Neutrophil (primary cell): ENCODE data around the gene RAPGEF6.

Source experiments
- H3K27ac ChIP-seq: fragments of 200-600 bp; sonication (generic); 2 replicates; pipeline ENCODE4 v1.5.1; 2016; ENCODE audit warnings: mild to moderate bottlenecking, moderate library complexity
- H3K27me3 ChIP-seq: fragments of 200-600 bp; sonication (generic); 2 replicates; pipeline ENCODE4 v1.6.0; 2016; ENCODE audit warnings: mild to moderate bottlenecking
- H3K36me3 ChIP-seq: fragments of 200-600 bp; sonication (generic); 2 replicates; pipeline ENCODE4 v1.5.1; 2017
- H3K4me1 ChIP-seq, 2 experiments: fragments of 200-600 bp in 1 of 2; sonication (generic) in 1 of 2; 1 replicate in 1 of 2; 2 replicates in 1 of 2; pipeline versions ENCODE4 v1.5.1 to v1.6.1; 2013 to 2016; ENCODE audit warnings: low read depth in 1 of 2, low read length in 1 of 2, mild to moderate bottlenecking in 1 of 2, moderate library complexity in 1 of 2; ENCODE audit not compliant: control insufficient read depth in 1 of 2, insufficient read depth in 1 of 2
- H3K4me3 ChIP-seq, 2 experiments: fragments of 200-600 bp in 1 of 2; sonication (generic) in 1 of 2; 1 replicate in 1 of 2; 2 replicates in 1 of 2; pipeline ENCODE4 v1.5.1; 2013 to 2016; ENCODE audit warnings: low read depth in 1 of 2, low read length in 1 of 2, mild to moderate bottlenecking in 1 of 2, moderate library complexity in 1 of 2
- H3K9me3 ChIP-seq: fragments of 200-600 bp; sonication (generic); 2 replicates; pipeline ENCODE4 v1.5.1; 2016
- CTCF ChIP-seq: fragments of 200-600 bp; sonication (generic); IDR thresholded peaks from 2 replicates; pipeline ENCODE4 v1.5.1; 2016; ENCODE audit warnings: antibody characterized with exemption

The RAPGEF6 gene

GRCh38 chr5:131634238-131634637, 791 bp downstream of the RAPGEF6 start:
- Histone ChIP-seq H3K4me3 (peak overlapping the region; percentile 73 to 75), H3K27me3 (no peaks in the 10 kb centered on the region), H3K4me1 (peaks cover 82 to 84% of the 10 kb centered on the region in 2 experiments), H3K36me3 (no peaks in the 10 kb centered on the region), H3K9me3 (no peaks in the 10 kb centered on the region), H3K27ac (peak overlapping the region; percentile 100)
- no peak for TF ChIP-seq CTCF

DNA sequence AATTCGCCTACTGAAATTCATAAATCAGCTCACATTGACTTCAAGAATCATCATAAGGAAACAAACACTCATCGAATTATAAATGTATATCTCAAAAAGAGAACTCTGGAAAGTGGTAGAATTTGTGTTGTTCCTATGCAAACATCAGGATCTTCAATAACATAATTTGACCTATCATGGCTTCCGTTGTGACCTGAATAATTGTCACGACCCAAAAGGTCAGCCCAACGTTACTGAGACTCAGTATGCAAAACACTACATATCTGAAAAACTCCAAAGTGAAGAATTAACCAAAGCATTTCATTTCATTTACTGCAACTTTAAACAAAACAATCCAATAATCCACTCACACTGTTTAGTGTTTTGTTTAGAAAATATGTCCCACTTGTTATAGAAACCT, 1.2 kb downstream of the RAPGEF6 start:
- no peaks in the 10 kb centered on the region for H3K9me3 ChIP-seq
- no peak for TF ChIP-seq CTCF
- peak overlapping the region; percentile 100 for H3K27ac ChIP-seq
- peaks cover 78 to 83% of the 10 kb centered on the region in 2 experiments for H3K4me1 ChIP-seq
- no peaks in the 10 kb centered on the region for H3K27me3 ChIP-seq
- peak overlapping the region; percentile 73 to 75 for H3K4me3 ChIP-seq
- H3K36me3 ChIP-seq = no peaks in the 10 kb centered on the region

- Histone ChIP-seq H3K9me3 (no peaks in the 10 kb centered on the region), H3K4me1 (peaks cover 49 to 57% of the 10 kb centered on the region in 2 experiments), H3K36me3 (no peaks in the 10 kb centered on the region), H3K4me3 (no peak overlapping the region), H3K27me3 (no peaks in the 10 kb centered on the region), H3K27ac (peak overlapping the region; percentile 100)
- no peak for TF ChIP-seq CTCF
Observed at GRCh38 chr5:131630963-131631350, 4.1 kb downstream of the RAPGEF6 start.

- Histone ChIP-seq H3K27ac (peak overlapping the region; percentile 100), H3K4me1 (peaks cover 44 to 57% of the 10 kb centered on the region in 2 experiments), H3K36me3 (no peaks in the 10 kb centered on the region), H3K4me3 (no peak overlapping the region), H3K27me3 (no peaks in the 10 kb centered on the region), H3K9me3 (no peaks in the 10 kb centered on the region)
- TF ChIP-seq CTCF = no peak
Observed at GRCh38 chr5:131630208-131630962, 4.6 kb downstream of the RAPGEF6 start.

GRCh38 chr5:131628990-131629389, 6.0 kb downstream of the RAPGEF6 start:
- no peak for TF ChIP-seq CTCF
- Histone ChIP-seq H3K27ac (peak overlapping the region; percentile 14), H3K4me3 (no peak overlapping the region), H3K36me3 (peaks cover 3% of the 10 kb centered on the region), H3K27me3 (no peaks in the 10 kb centered on the region), H3K9me3 (no peaks in the 10 kb centered on the region), H3K4me1 (peaks cover 41 to 53% of the 10 kb centered on the region in 2 experiments)
